K562 (cell line): ENCODE data around the gene FST. TPM values are rescaled to one million over a fixed set of nuclear protein-coding genes. Genes with fewer than 3 reads are reported as not detected.
A peak's percentile ranks its signal among the peaks of the same experiment; 100 is the strongest.

Source experiments
- ATAC-seq: fragments of 200-7000 bp; cut with Tn5 transposase; 3 replicates; pipeline ENCODE4 v1.9.1; 2020; ENCODE audit warnings: moderate library complexity
- Bru-seq: library from RNA; stranded (reverse); fragments of 400-500 nt; gene quantifications from one replicate; lab custom pipeline; 2021; lab: Mats Ljungman, UMichigan
- BruChase-seq, 2 experiments: library from RNA; stranded (reverse); fragments of 400-500 nt; gene quantifications; one replicate each; lab custom pipeline; 2021; lab: Mats Ljungman, UMichigan
- BruUV-seq: library from RNA; stranded (reverse); fragments of 400-500 nt; replicated peaks from 2 replicates; lab custom pipeline; 2021; lab: Mats Ljungman, UMichigan
- CTCF ChIA-PET: fragments of 300-600 bp; formaldehyde crosslinking; extraction: SDS; loops from one replicate; lab custom pipeline; 2021; ENCODE audit warnings: low intra/inter-chr PET ratio; lab: Yijun Ruan, JAX
- POLR2A ChIA-PET: fragments of 300-600, 350-650 bp; sonication (Branson Sonifier 250); formaldehyde crosslinking; extraction: SDS; loops from one replicate; lab custom pipeline; 2021; ENCODE audit warnings: antibody characterized with exemption, inconsistent platforms; lab: Yijun Ruan, JAX
- DNase-seq, 4 experiments: peaks; one replicate each; pipeline versions ENCODE4 v3.0.0 to v3.0.0-alpha.2; 2011 to 2018; ENCODE audit warnings: low spot score in 3 of 4, mixed read lengths in 3 of 4; ENCODE audit errors: extremely low read depth in 1 of 4
- FAIRE-seq: peaks from 2 replicates; lab custom pipeline; 2011; peaks lifted over from hg19 to GRCh38; lab: Jason Lieb, UNC
- H2AFZ ChIP-seq: 2 replicates; pipeline ENCODE4 v1.6.0; 2011; ENCODE audit warnings: low read depth, low read length, control low read depth, inconsistent platforms
- H3K27ac ChIP-seq: fragments of 200-600 bp; 3 replicates; pipeline ENCODE4 v1.8.0; 2011; ENCODE audit warnings: low read depth, mild to moderate bottlenecking, control low read depth, inconsistent platforms, low read length, moderate library complexity, mixed read lengths; ENCODE audit errors: extremely low read depth
- H3K27me3 ChIP-seq, 2 experiments: fragments of 300-600 bp in 1 of 2; 2 replicates in 1 of 2; 3 replicates in 1 of 2; pipeline versions ENCODE4 v1.6.0 to v1.8.0; 2011; ENCODE audit warnings: inconsistent platforms in 2 of 2, low read length in 2 of 2, mild to moderate bottlenecking in 1 of 2, mixed read lengths in 1 of 2, moderate library complexity in 1 of 2; ENCODE audit not compliant: control insufficient read depth in 2 of 2, insufficient read depth in 2 of 2
- H3K36me3 ChIP-seq: fragments of 300-600 bp; 3 replicates; pipeline ENCODE4 v1.8.0; 2011; ENCODE audit warnings: mild to moderate bottlenecking, low read length, inconsistent platforms; ENCODE audit not compliant: control insufficient read depth, insufficient read depth
- H3K4me1 ChIP-seq, 2 experiments: fragments of 200-600 bp in 1 of 2; replicated peaks in 1 of 2; 2 replicates in 1 of 2; 3 replicates in 1 of 2; pipeline versions ENCODE4 v1.5.1 to v1.8.0; 2011; ENCODE audit warnings: inconsistent platforms in 2 of 2, low read length in 2 of 2, mild to moderate bottlenecking in 1 of 2, mixed read lengths in 1 of 2, moderate library complexity in 1 of 2; ENCODE audit not compliant: control insufficient read depth in 2 of 2, insufficient read depth in 2 of 2
- H3K4me2 ChIP-seq: 2 replicates; pipeline ENCODE4 v1.6.1; 2011; ENCODE audit warnings: low read length, control low read depth, inconsistent platforms, mixed read lengths; ENCODE audit not compliant: insufficient read depth
- H3K4me3 ChIP-seq: fragments of 200-600 bp; sonication (generic), shearing (Covaris generic); 2 replicates; pipeline ENCODE4 v1.5.1; 2016; ENCODE audit warnings: control low read depth, inconsistent platforms
- H3K79me2 ChIP-seq: fragments of 200-600 bp; 3 replicates; pipeline ENCODE4 v1.8.0; 2011; ENCODE audit warnings: low read length, inconsistent platforms; ENCODE audit not compliant: control insufficient read depth, insufficient read depth
- H3K9ac ChIP-seq, 2 experiments: 2 replicates each; pipeline versions ENCODE4 v1.6.0 to v1.6.1; 2011; ENCODE audit warnings: low read depth in 2 of 2, low read length in 2 of 2, control low read depth in 1 of 2, inconsistent platforms in 1 of 2, mild to moderate bottlenecking in 1 of 2, mixed read lengths in 1 of 2; ENCODE audit not compliant: insufficient read depth in 1 of 2
- H3K9me1 ChIP-seq: one replicate; pipeline ENCODE4 v1.6.0; 2011; ENCODE audit warnings: inconsistent platforms, mild to moderate bottlenecking, low read length, moderate library complexity; ENCODE audit not compliant: control insufficient read depth, insufficient read depth
- H3K9me3 ChIP-seq: replicated peaks from 2 replicates; pipeline ENCODE4 v1.5.1; 2011; ENCODE audit warnings: low read depth, low read length, inconsistent platforms; ENCODE audit not compliant: control insufficient read depth, insufficient read depth
- H4K20me1 ChIP-seq: replicated peaks from 2 replicates; pipeline ENCODE4 v1.6.1; 2011; ENCODE audit warnings: low read length, inconsistent platforms, mixed read lengths; ENCODE audit not compliant: control insufficient read depth, insufficient read depth
- BCL6 ChIP-seq: fragments of 250-450 bp; sonication (Bioruptor Pico); IDR thresholded peaks from 2 replicates; pipeline ENCODE4 v1.4.0; 2020
- ELF2 ChIP-seq: fragments of 250-450 bp; sonication (Bioruptor Pico); IDR thresholded peaks from 2 replicates; pipeline ENCODE4 v1.5.0; 2021; ENCODE audit warnings: mild to moderate bottlenecking
- GABPB2 ChIP-seq: fragments of 250-450 bp; sonication (Bioruptor Pico); conservative IDR thresholded peaks from 2 replicates; pipeline ENCODE4 v1.5.1; 2021; ENCODE audit warnings: mild to moderate bottlenecking
- GATA2 ChIP-seq: sonication (generic); formaldehyde crosslinking; IDR thresholded peaks from 2 replicates; pipeline ENCODE4 v1.4.0; 2020; ENCODE audit warnings: mild to moderate bottlenecking, missing genetic modification reagents
- HDAC6 ChIP-seq: IDR thresholded peaks from 2 replicates; pipeline ENCODE4 v1.6.1; 2012; ENCODE audit warnings: low read depth, mild to moderate bottlenecking, control low read depth, inconsistent platforms, low read length, moderate library complexity
- NEUROD1 ChIP-seq: fragments of 150-350 bp; IDR thresholded peaks from 2 replicates; pipeline ENCODE4 v1.6.1; 2014; ENCODE audit warnings: borderline replicate concordance, low read length, low read depth; ENCODE audit not compliant: partially characterized antibody
- SNIP1 ChIP-seq: fragments of 450-650 bp; IDR thresholded peaks from 2 replicates; pipeline ENCODE4 v1.7.1; 2017; ENCODE audit warnings: low read depth, mild to moderate bottlenecking
- WHSC1 ChIP-seq: IDR thresholded peaks from one replicate; pipeline ENCODE4 v1.6.1; 2012; ENCODE audit warnings: low read length, control low read depth, inconsistent platforms
- ZNF134 ChIP-seq: fragments of 250-450 bp; sonication (Bioruptor Pico); conservative IDR thresholded peaks from 2 replicates; pipeline ENCODE4 v1.4.0; 2020
- WGBS: fragments of 100-300 bp; shearing (Covaris generic); methylation state at CpG from one replicate; pipeline ENCODE4 v1.1.6; 2016; ENCODE audit warnings: low coverage, mixed read lengths; ENCODE audit not compliant: insufficient coverage; ENCODE audit errors: missing lambda C conversion rate; 5-methylcytosine and 5-hydroxymethylcytosine counted together
- in situ Hi-C: fragments of 300-500 bp; cut with MboI; formaldehyde crosslinking; loops from 4 replicates; pipeline ENCODE4 v1.15.0; 2018; ENCODE audit warnings: inconsistent platforms, mixed read lengths
- intact Hi-C: fragments of 100-400 bp; cut with micrococcal nuclease; formaldehyde crosslinking; loops from 2 replicates; pipeline ENCODE4 v1.14.2; 2022
- long read RNA-seq, 3 experiments: library from polyadenylated mRNA in 2 of 3; library from RNA in 1 of 3; unstranded in 2 of 3; stranded (forward) in 1 of 3; transcript quantifications; one replicate each; pipeline ENCODE4 v2.0.0, GENCODE V29; 2019 to 2022
- polyA minus RNA-seq, 3 experiments: library from RNA; depleted of rRNA, polyadenylated mRNA; stranded (reverse); fragments of >200 nt; gene quantifications; 2 replicates each; pipeline ENCODE4 v1.2.3, GENCODE V29; 2011
- polyA plus RNA-seq, 8 experiments: library from polyadenylated mRNA; depleted of rRNA in 4 of 8; stranded (reverse) in 5 of 8; unstranded in 3 of 8; fragments of >200 nt; fragmentation: Nextera tagmentation in 2 of 8; fragmentation: Illumina TruSeq in 1 of 8; extraction: Ambion mirVana in 2 of 8; extraction: Trizol in 1 of 8; gene quantifications; 2 replicates each; pipeline versions ENCODE4 v1.2.1 to v1.2.3, GENCODE V29; 2011 to 2014; ENCODE audit warnings: inconsistent platforms in 1 of 8, missing spikeins in 1 of 8
- total RNA-seq, 7 experiments: library from RNA; depleted of rRNA in 6 of 7; stranded (reverse); fragments of >200 nt in 6 of 7; fragmentation: Illumina TruSeq in 2 of 7; extraction: Trizol in 2 of 7; gene quantifications; 2 replicates each; pipeline versions ENCODE4 v1.2.1 to v1.2.3, GENCODE V29; 2011 to 2021; ENCODE audit warnings: low replicate concordance in 1 of 7
- TF ChIP-seq, protein P1 (sequence below), 2 experiments: IDR thresholded peaks; 2 replicates each; pipeline ENCODE4 v1.6.1; 2012; ENCODE audit warnings: improper control_type of control experiment in 2 of 2, low read depth in 2 of 2, low read length in 2 of 2, borderline replicate concordance in 1 of 2

Gene FST, protein sequence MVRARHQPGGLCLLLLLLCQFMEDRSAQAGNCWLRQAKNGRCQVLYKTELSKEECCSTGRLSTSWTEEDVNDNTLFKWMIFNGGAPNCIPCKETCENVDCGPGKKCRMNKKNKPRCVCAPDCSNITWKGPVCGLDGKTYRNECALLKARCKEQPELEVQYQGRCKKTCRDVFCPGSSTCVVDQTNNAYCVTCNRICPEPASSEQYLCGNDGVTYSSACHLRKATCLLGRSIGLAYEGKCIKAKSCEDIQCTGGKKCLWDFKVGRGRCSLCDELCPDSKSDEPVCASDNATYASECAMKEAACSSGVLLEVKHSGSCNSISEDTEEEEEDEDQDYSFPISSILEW
- not detected in 2 replicates for total RNA-seq (2011; cell fraction: chromatin; rRNA removed; ENCODE audit: low replicate concordance)
- not detected in 2 replicates for total RNA-seq (2011; cell fraction: nucleolus; rRNA removed)
- not detected in 2 replicates for total RNA-seq (2011; cell fraction: nucleoplasm; rRNA removed)
- total RNA-seq (2014; rRNA removed) (not detected in 2 replicates), total RNA-seq (2014; rRNA removed; fragmentation: Illumina TruSeq; extraction: Trizol) (not detected in 2 replicates), total RNA-seq (2015; rRNA removed; fragmentation: Illumina TruSeq; extraction: Trizol) (not detected in 2 replicates), total RNA-seq (2021) (0.25 and 0.27 TPM in 2 replicates), polyA plus RNA-seq (2011; rRNA removed) (0.03 and 0.07 TPM in 2 replicates), polyA plus RNA-seq (2014; fragmentation: Illumina TruSeq; extraction: Trizol) (not detected in 2 replicates), polyA plus RNA-seq (2014; fragmentation: Nextera tagmentation; extraction: Ambion mirVana) (not detected), polyA plus RNA-seq (2014; rRNA removed) (not detected in 2 replicates), polyA minus RNA-seq (2011; rRNA and poly(A)+ RNA removed) (not detected in 2 replicates), Bru-seq, nascent RNA (percentile 30 among the genes with signal in this experiment), BruChase-seq, experiment 1, labeled RNA remaining after a 2-hour chase (percentile 39 among the genes with signal in this experiment), BruChase-seq, experiment 2, labeled RNA remaining after a 6-hour chase (percentile 43 among the genes with signal in this experiment)
- 0.01 TPM in 1 of 2 replicates, not detected in the other for polyA plus RNA-seq (2011; cell fraction: cytosol; rRNA removed)
- 0.18 TPM in 1 of 2 replicates, not detected in the other for polyA plus RNA-seq (2011; cell fraction: nucleus; rRNA removed)
- not detected in 2 replicates for polyA plus RNA-seq (2012)
- not detected in 2 replicates for polyA minus RNA-seq (2011; cell fraction: cytosol; rRNA and poly(A)+ RNA removed)
- not detected in 2 replicates for polyA minus RNA-seq (2011; cell fraction: nucleus; rRNA and poly(A)+ RNA removed)
- long read RNA-seq, experiment 1, result 0 reads
- long read RNA-seq, experiment 2, partial matches to known transcripts, result 0 of 1 reads
- long read RNA-seq, experiment 2, other reads (novel, unspliced or antisense), result 1 of 1 reads
- long read RNA-seq, experiment 3, result 0 reads

DNA sequence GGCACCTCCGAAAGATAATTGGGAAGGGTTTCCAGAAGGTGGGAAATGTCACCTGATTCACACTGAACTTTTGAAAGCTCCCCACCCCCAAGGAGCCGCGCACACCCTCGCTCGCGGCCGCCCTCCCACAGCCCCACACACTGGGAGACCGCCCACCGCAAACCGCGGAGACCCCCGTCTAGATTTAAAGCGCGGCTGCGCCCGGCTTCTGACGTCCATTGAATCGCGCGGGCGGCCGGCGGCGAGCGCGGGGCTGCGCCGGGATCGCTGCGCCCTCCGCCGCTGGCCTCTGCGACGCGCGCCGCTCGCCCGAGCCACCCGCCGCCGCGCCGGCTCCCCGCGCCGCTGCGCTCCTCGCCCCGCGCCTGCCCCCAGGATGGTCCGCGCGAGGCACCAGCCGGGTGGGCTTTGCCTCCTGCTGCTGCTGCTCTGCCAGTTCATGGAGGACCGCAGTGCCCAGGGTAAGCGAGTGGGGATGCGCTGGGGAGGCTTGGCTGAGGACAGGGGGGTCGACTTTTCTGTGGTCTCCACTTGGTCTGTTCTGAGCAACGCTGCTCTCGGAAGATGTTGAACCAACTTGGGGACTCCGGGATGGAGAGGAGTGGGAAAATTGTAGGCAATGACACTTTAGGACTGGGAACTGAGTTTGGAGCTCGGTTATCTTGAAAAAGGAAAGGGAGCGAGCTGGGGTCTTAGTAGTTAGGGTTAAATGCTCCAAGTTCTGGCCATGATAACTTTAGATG is at the start of gene FST:
FST (plus strand) TSS at position 214 of the 743 bp plus-strand sequence; CDS start at position 377, 163 bp downstream.
- Histone ChIP-seq H3K4me3 (peak within 1 kb of the TSS; percentile 30; the same call in 1 of the 2 replicates), H3K36me3 (no peaks in the 10 kb centered on the region), H3K9me3 (no peaks in the 10 kb centered on the region), H3K27ac (no peak within 1 kb of the TSS), H3K9me1 (no peaks in the 10 kb centered on the region), H3K4me2 (peak within 1 kb of the TSS; percentile 12; the same call in 1 of the 2 replicates), H3K27me3 (peaks cover 33 to 35% of the 10 kb centered on the region in 2 experiments), H4K20me1 (peaks cover 12% of the 10 kb centered on the region), H3K9ac (peak within 1 kb of the TSS in 1 of 2 experiments; percentile 66; a peak in 2 of 4 replicates), H2AFZ (no peak within 1 kb of the TSS; the same call in 1 of the 2 replicates), H3K79me2 (no peaks in the 10 kb centered on the region), H3K4me1 (peaks cover 0 to 30% of the 10 kb centered on the region in 2 experiments; a peak in 2 of 5 replicates)
- in situ Hi-C loops, result no loop called here
- no TSS peak for BruUV-seq
- POLR2A ChIA-PET, result no interaction called here
- FAIRE-seq (no peak), DNase-seq (peak; percentile 16 to 19 (median 18)), ATAC-seq (peak; percentile 18; the same call in 1 of the 3 replicates)
- intact Hi-C loops, result loop anchor here (5.0 kb wide), 2 partner anchors 582 to 737 kb away; no protein-coding TSS in a partner anchor
- 3% methylated on average over 23 of the region's 64 CpGs for WGBS
- CTCF ChIA-PET, result interaction anchor here (0.6 kb wide), 1 partner anchor 9 kb away, joined by 3 read pairs; no protein-coding TSS in a partner anchor
- TF ChIP-seq ELF2 (CRISPR knock-in tag), result no peak
- no peak for TF ChIP-seq NEUROD1
- TF ChIP-seq GATA2 (CRISPR knock-in tag), result no peak
- TF ChIP-seq ZNF134 (CRISPR knock-in tag), result no peak
- TF ChIP-seq WHSC1, result no peak
- peak; percentile 64; the same call in 1 of the 2 replicates for TF ChIP-seq HDAC6
- no peak for TF ChIP-seq SNIP1
- TF ChIP-seq, protein P1, sequence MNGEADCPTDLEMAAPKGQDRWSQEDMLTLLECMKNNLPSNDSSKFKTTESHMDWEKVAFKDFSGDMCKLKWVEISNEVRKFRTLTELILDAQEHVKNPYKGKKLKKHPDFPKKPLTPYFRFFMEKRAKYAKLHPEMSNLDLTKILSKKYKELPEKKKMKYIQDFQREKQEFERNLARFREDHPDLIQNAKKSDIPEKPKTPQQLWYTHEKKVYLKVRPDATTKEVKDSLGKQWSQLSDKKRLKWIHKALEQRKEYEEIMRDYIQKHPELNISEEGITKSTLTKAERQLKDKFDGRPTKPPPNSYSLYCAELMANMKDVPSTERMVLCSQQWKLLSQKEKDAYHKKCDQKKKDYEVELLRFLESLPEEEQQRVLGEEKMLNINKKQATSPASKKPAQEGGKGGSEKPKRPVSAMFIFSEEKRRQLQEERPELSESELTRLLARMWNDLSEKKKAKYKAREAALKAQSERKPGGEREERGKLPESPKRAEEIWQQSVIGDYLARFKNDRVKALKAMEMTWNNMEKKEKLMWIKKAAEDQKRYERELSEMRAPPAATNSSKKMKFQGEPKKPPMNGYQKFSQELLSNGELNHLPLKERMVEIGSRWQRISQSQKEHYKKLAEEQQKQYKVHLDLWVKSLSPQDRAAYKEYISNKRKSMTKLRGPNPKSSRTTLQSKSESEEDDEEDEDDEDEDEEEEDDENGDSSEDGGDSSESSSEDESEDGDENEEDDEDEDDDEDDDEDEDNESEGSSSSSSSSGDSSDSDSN (IDR thresholded peaks at IDR 0.05; ENCODE audit: borderline replicate concordance in 1 of 2, low read depth in 2 of 2, low read length in 2 of 2), result 0 out of 4 replicates have a peak, but pooled peaks of 1 of the 2 experiments have one; percentile 25
- TF ChIP-seq BCL6 (CRISPR knock-in tag), result no peak
- TF ChIP-seq GABPB2, result no peak
